Esophagus (tissue), 2 donors: Measurements from ENCODE around the gene RANBP2. TPM values are rescaled to one million over a fixed set of nuclear protein-coding genes. Genes with fewer than 3 reads are reported as not detected.
"Not testable (repeated sequence)": the region's sequence is repeated elsewhere in the genome, so short reads cannot be mapped to it uniquely, and the experiment has no call there.

Experiments
- H3K27ac ChIP-seq, 2 donors: one replicate each; pipeline ENCODE4 v1.5.1; 2013; ENCODE audit warnings: low read depth in 2 of 2, mild to moderate bottlenecking in 2 of 2, inconsistent platforms in 1 of 2, low read length in 1 of 2, moderate library complexity in 1 of 2
- H3K27me3 ChIP-seq, 2 donors: one replicate each; pipeline ENCODE4 v1.6.1; 2013; ENCODE audit warnings: low read length in 2 of 2, control low read depth in 1 of 2, mild to moderate bottlenecking in 1 of 2; ENCODE audit not compliant: insufficient read depth in 2 of 2, control insufficient read depth in 1 of 2
- H3K36me3 ChIP-seq, 2 donors: one replicate each; pipeline ENCODE4 v1.6.1; 2013; ENCODE audit warnings: low read length in 1 of 2; ENCODE audit not compliant: control insufficient read depth in 2 of 2, insufficient read depth in 2 of 2
- H3K4me1 ChIP-seq, 2 donors: one replicate each; pipeline ENCODE4 v1.6.1; 2013; ENCODE audit warnings: low read length in 1 of 2; ENCODE audit not compliant: control insufficient read depth in 2 of 2, insufficient read depth in 2 of 2
- H3K4me3 ChIP-seq, 2 donors: one replicate each; pipeline ENCODE4 v1.5.1; 2013; ENCODE audit warnings: low read length in 2 of 2, mild to moderate bottlenecking in 2 of 2, low read depth in 1 of 2, moderate library complexity in 1 of 2
- H3K9me3 ChIP-seq, 2 donors: one replicate each; pipeline ENCODE4 v1.6.1; 2013; ENCODE audit warnings: mild to moderate bottlenecking in 2 of 2, low read depth in 1 of 2, low read length in 1 of 2, moderate library complexity in 1 of 2; ENCODE audit not compliant: control insufficient read depth in 2 of 2, insufficient read depth in 1 of 2
- WGBS, 2 donors: extraction: QIAGEN DNeasy Blood & Tissue Kit; methylation state at CpG; one replicate each; pipeline ENCODE4 v1.1.7; 2013; 5-methylcytosine and 5-hydroxymethylcytosine counted together
- polyA plus RNA-seq, 2 donors: library from polyadenylated mRNA; stranded (reverse); fragments of 200-250 nt; gene quantifications; one replicate each; pipeline ENCODE4 v1.2.3, GENCODE V29; 2013
- donor health status: healthy with polysubstance abuse.
- donor health status: Bipolar disorder and iron deficiency.

Gene RANBP2
- polyA plus RNA-seq, 2 donors, result 7.1 to 10.1 TPM

DNA sequence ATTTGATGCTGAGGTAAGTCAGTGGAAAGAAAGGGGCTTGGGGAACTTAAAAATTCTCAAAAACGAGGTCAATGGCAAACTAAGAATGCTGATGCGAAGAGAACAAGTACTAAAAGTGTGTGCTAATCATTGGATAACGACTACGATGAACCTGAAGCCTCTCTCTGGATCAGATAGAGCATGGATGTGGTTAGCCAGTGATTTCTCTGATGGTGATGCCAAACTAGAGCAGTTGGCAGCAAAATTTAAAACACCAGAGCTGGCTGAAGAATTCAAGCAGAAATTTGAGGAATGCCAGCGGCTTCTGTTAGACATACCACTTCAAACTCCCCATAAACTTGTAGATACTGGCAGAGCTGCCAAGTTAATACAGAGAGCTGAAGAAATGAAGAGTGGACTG, 47.4 kb downstream of the RANBP2 start:
- WGBS, 2 donors, result 94% methylated on average over 4 to 5 of the region's 5 CpGs

DNA sequence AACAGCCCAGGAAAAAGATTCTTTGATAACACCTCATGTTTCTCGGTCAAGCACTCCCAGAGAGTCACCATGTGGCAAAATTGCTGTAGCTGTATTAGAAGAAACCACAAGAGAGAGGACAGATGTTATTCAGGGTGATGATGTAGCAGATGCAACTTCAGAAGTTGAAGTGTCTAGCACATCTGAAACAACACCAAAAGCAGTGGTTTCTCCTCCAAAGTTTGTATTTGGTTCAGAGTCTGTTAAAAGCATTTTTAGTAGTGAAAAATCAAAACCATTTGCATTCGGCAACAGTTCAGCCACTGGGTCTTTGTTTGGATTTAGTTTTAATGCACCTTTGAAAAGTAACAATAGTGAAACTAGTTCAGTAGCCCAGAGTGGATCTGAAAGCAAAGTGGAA, 48.6 kb downstream of the RANBP2 start:
- H3K36me3 ChIP-seq, result peaks cover 7 to 15% of the 10 kb centered on the region in 2 donors
- not testable (repeated sequence) for H3K4me1 ChIP-seq, H3K9me3 ChIP-seq, H3K27ac ChIP-seq, H3K27me3 ChIP-seq, H3K4me3 ChIP-seq
- 87 to 88% methylated on average over 1 of the region's 2 CpGs for WGBS, 2 donors

More for the DNA sequence above, 47.4 kb downstream of the RANBP2 start:
- H3K27ac ChIP-seq, H3K9me3 ChIP-seq, H3K4me1 ChIP-seq, H3K4me3 ChIP-seq, H3K27me3 ChIP-seq: not testable (repeated sequence)
- peaks cover 5 to 15% of the 10 kb centered on the region in 2 donors for H3K36me3 ChIP-seq

- 93 to 94% methylated on average over 3 of the region's 3 CpGs for WGBS, 2 donors
- H3K4me1 ChIP-seq, result peaks cover 0 to 3% of the 10 kb centered on the region in 2 donors
- no peak overlapping the region for H3K4me3 ChIP-seq
- H3K27me3 ChIP-seq, result no peaks in the 10 kb centered on the region
- H3K27ac ChIP-seq, result no peak overlapping the region
- no peaks in the 10 kb centered on the region for H3K9me3 ChIP-seq
- H3K36me3 ChIP-seq, result peaks cover 10 to 13% of the 10 kb centered on the region in 2 donors
Measured at GRCh38 chr2:108776475-108776874, 57.2 kb downstream of the RANBP2 start.

GRCh38 chr2:108778857-108779256, 59.6 kb downstream of the RANBP2 start:
- H3K4me1 ChIP-seq, result peaks cover 0 to 3% of the 10 kb centered on the region in 2 donors
- H3K27ac ChIP-seq, result no peak overlapping the region
- H3K36me3 ChIP-seq, result peaks cover 11% of the 10 kb centered on the region in 2 donors
- H3K27me3 ChIP-seq, result no peaks in the 10 kb centered on the region
- WGBS, 2 donors, result 75 to 92% methylated on average over 2 of the region's 2 CpGs
- no peaks in the 10 kb centered on the region for H3K9me3 ChIP-seq
- H3K4me3 ChIP-seq, result no peak overlapping the region

GRCh38 chr2:108786008-108786353, 66.7 kb downstream of the RANBP2 start:
- WGBS, 2 donors, result 3 to 5% methylated on average over 1 of the region's 1 CpG
- H3K4me3 ChIP-seq, result peak overlapping the region; percentile 79 to 95
- H3K4me1 ChIP-seq, result no peaks in the 10 kb centered on the region
- H3K27me3 ChIP-seq, result no peaks in the 10 kb centered on the region
- peak overlapping the region; percentile 52 to 87 for H3K27ac ChIP-seq
- peaks cover 0 to 3% of the 10 kb centered on the region in 2 donors for H3K36me3 ChIP-seq
- no peaks in the 10 kb centered on the region for H3K9me3 ChIP-seq

DNA sequence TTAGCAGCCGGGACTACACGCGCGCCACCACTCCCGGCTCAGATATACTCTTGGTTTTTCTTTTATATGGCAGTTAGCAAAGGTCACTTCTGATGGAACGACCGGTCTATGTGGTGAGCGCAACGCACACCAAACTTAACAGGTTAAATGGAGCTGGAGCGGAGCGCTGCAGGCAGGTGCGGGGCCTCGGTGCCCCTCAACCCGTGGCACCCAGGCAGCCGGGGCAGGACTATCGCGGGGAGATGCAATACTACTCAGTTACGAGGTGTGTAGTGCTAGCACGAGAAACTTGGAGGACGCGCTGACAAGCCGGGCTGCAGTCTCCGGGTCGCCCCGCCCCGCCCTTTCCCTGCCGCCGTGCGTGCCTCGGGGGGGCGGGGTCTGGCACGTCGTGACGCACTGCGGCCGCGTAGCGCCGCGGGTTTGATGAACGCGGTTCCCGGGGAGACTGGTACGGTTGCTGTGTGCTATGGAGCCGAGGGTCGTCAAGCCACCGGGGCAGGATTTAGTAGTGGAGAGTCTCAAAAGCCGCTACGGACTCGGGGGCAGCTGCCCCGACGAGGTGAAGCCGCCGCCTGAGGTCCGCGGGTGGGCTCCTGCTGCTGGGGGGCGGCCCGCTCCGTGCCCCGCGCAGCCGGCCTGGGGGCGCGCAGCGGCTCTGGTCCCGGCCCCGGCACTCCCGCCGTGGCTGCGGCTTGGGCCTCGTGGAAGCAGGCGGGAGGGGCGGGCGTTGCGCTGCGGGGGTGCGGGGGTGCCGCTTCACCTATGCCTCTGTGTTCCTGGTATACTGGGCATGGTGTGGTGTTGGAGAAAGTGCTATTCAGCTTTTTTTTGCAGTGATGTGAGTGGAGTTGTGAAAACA, 67.3 kb downstream of the RANBP2 start, which contains the start of gene CCDC138:
TSS of gene CCDC138 (plus strand) at position 418 of the 862 bp plus-strand sequence. CDS start at position 470, 52 bp downstream.
- Histone ChIP-seq H3K27me3 (no peaks in the 10 kb centered on the region), H3K36me3 (peaks cover 0 to 3% of the 10 kb centered on the region in 2 donors), H3K4me1 (no peaks in the 10 kb centered on the region), H3K27ac (peak within 1 kb of the TSS; percentile 80 to 87), H3K9me3 (no peaks in the 10 kb centered on the region), H3K4me3 (peak within 1 kb of the TSS; percentile 79 to 95)
- 0% methylated on average over 72 to 78 of the region's 78 CpGs for WGBS, 2 donors

DNA sequence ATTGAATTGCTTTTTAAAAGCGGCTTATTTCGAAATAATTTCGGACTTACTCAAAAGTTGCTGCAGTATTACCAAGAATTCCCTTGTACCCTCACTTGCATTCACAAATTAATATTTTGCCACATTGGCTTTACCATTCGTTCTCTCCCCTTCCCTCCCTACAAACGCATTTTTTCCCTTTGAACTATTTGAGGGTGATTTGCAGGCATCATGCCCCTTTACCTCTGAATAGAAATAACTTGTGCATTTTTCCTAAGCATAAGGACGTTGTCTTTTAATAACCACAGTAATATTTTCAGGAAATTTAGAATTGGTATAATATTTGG, 67.9 kb downstream of the RANBP2 start:
- H3K4me1 ChIP-seq, result no peaks in the 10 kb centered on the region
- H3K9me3 ChIP-seq, result no peaks in the 10 kb centered on the region
- no peak overlapping the region for H3K27ac ChIP-seq
- H3K36me3 ChIP-seq, result peaks cover 0 to 3% of the 10 kb centered on the region in 2 donors
- H3K27me3 ChIP-seq, result no peaks in the 10 kb centered on the region
- H3K4me3 ChIP-seq, result peak overlapping the region; percentile 79 to 95
- WGBS, 2 donors, result 1 to 3% methylated on average over 6 of the region's 6 CpGs

- WGBS, 2 donors, result 92 to 94% methylated on average over 7 of the region's 7 CpGs
- no peaks in the 10 kb centered on the region for H3K9me3 ChIP-seq
- H3K27ac ChIP-seq, result no peak overlapping the region
- H3K27me3 ChIP-seq, result no peaks in the 10 kb centered on the region
- H3K4me3 ChIP-seq, result no peak overlapping the region
- no peaks in the 10 kb centered on the region for H3K36me3 ChIP-seq
- H3K4me1 ChIP-seq, result no peaks in the 10 kb centered on the region
Measured at GRCh38 chr2:108803045-108803736, 83.9 kb downstream of the RANBP2 start.

GRCh38 chr2:108805032-108805431, 85.8 kb downstream of the RANBP2 start:
- Histone ChIP-seq H3K4me3 (no peak overlapping the region), H3K4me1 (no peaks in the 10 kb centered on the region), H3K9me3 (no peaks in the 10 kb centered on the region), H3K27ac (no peak overlapping the region), H3K27me3 (no peaks in the 10 kb centered on the region), H3K36me3 (no peaks in the 10 kb centered on the region)
- WGBS, 2 donors, result 52 to 55% methylated on average over 1 of the region's 1 CpG
